Transverse colon (tissue), 4 donors: ENCODE measurements around the gene KDF1.

Source experiments
- EP300 ChIP-seq: sonication (generic); formaldehyde crosslinking; IDR thresholded peaks from one replicate; pipeline ENCODE4 v1.6.1; 2017; ENCODE audit warnings: antibody characterized with exemption, low read depth
- POLR2A ChIP-seq: fragments of 450-650 bp; IDR thresholded peaks from one replicate; pipeline ENCODE4 v1.6.1; 2016; ENCODE audit warnings: antibody characterized with exemption, mild to moderate bottlenecking, moderate library complexity
- POLR2AphosphoS5 ChIP-seq, 3 donors: sonication (generic); formaldehyde crosslinking; IDR thresholded peaks; one replicate each; pipeline ENCODE4 v1.6.1; 2016; ENCODE audit warnings: antibody characterized with exemption in 3 of 3
- TF ChIP-seq, protein P1 (sequence below), 5 experiments: fragments of 200-600 bp in 3 of 5; fragments of 450-650 bp in 2 of 5; sonication (generic) in 3 of 5; IDR thresholded peaks; 1 replicate in 2 of 5; 2 replicates in 3 of 5; pipeline ENCODE4 v1.5.1; 2016 to 2017; ENCODE audit warnings: antibody characterized with exemption in 5 of 5, inconsistent platforms in 3 of 5, mild to moderate bottlenecking in 2 of 5, moderate library complexity in 1 of 5

DNA sequence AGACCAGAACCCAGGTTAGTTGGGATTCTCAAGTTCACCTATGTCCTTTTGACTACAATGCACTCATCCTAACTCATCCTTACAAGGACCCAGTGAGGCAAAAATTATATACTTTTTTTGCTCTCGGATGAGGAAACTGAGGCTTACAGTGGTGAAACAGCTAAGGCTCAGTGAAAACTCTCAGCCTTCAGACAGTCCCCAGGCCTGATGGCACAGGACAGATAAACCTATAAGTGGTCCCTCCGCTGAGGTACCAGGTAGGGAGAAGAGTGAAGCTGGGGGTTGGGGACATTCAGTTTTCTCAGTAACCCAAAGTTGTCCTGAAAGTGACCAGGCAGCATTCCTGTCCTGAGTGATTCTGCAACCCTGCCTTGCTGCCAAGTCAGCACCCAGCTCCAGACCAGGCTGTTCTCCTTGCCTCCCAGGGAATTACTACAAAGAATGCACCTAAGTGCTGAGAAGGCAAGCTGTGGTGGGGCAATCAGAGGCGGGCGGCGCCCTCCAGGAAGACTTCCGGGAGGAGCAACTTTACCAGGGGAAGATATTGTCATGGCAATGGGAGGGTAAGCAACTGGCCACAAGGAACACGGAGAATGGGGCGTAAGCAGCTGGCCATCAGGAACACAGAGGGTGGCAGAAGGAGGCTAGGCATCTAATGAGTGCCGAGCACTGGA, 47.8 kb upstream of the KDF1 start:
- TF ChIP-seq, protein P1, sequence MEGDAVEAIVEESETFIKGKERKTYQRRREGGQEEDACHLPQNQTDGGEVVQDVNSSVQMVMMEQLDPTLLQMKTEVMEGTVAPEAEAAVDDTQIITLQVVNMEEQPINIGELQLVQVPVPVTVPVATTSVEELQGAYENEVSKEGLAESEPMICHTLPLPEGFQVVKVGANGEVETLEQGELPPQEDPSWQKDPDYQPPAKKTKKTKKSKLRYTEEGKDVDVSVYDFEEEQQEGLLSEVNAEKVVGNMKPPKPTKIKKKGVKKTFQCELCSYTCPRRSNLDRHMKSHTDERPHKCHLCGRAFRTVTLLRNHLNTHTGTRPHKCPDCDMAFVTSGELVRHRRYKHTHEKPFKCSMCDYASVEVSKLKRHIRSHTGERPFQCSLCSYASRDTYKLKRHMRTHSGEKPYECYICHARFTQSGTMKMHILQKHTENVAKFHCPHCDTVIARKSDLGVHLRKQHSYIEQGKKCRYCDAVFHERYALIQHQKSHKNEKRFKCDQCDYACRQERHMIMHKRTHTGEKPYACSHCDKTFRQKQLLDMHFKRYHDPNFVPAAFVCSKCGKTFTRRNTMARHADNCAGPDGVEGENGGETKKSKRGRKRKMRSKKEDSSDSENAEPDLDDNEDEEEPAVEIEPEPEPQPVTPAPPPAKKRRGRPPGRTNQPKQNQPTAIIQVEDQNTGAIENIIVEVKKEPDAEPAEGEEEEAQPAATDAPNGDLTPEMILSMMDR (IDR thresholded peaks at IDR 0.05): no peak
- TF ChIP-seq EP300: peak; percentile 52
- peak in 2 of 3 donors; percentile 54 to 64 for TF ChIP-seq POLR2AphosphoS5 (IDR thresholded peaks at IDR 0.05)
- no peak for TF ChIP-seq POLR2A
